H9 (cell line): ENCODE measurements around the gene XAF1. TPM values are rescaled to one million over a fixed set of nuclear protein-coding genes. Genes with fewer than 3 reads are reported as not detected.

Experiments
- DNase-seq: peaks from one replicate; pipeline ENCODE4 v3.0.0-alpha.2; 2017
- H2AFZ ChIP-seq: one replicate; pipeline ENCODE4 v1.6.1; 2013; ENCODE audit warnings: mild to moderate bottlenecking, low read length, control low read depth, moderate library complexity
- H2AK5ac ChIP-seq: 2 replicates; pipeline ENCODE4 v1.6.1; 2013; ENCODE audit warnings: low read length, control low read depth, mixed read lengths; ENCODE audit not compliant: insufficient read length
- H2BK120ac ChIP-seq: one replicate; pipeline ENCODE4 v1.6.1; 2013; ENCODE audit warnings: low read depth, mild to moderate bottlenecking, low read length, control low read depth, inconsistent platforms; ENCODE audit not compliant: poor library complexity, severe bottlenecking
- H2BK12ac ChIP-seq: 2 replicates; pipeline ENCODE4 v1.6.1; 2013; ENCODE audit warnings: low read length, control low read depth, mixed read lengths, low read depth; ENCODE audit not compliant: insufficient read length
- H2BK15ac ChIP-seq: 2 replicates; pipeline ENCODE4 v1.6.1; 2013; ENCODE audit warnings: low read depth, low read length, control low read depth
- H2BK20ac ChIP-seq: one replicate; pipeline ENCODE4 v1.6.1; 2013; ENCODE audit warnings: low read depth, mild to moderate bottlenecking, low read length, control low read depth, inconsistent platforms; ENCODE audit not compliant: poor library complexity, severe bottlenecking
- H2BK5ac ChIP-seq: 2 replicates; pipeline ENCODE4 v1.6.1; 2013; ENCODE audit warnings: low read length, control low read depth, mixed read lengths; ENCODE audit not compliant: insufficient read length
- H3K14ac ChIP-seq: 2 replicates; pipeline ENCODE4 v1.6.1; 2013; ENCODE audit warnings: low read length, control low read depth; ENCODE audit not compliant: insufficient read depth
- H3K18ac ChIP-seq: 2 replicates; pipeline ENCODE4 v1.6.1; 2013; ENCODE audit warnings: low read depth, mild to moderate bottlenecking, mixed read lengths, low read length, control low read depth; ENCODE audit not compliant: insufficient read length
- H3K23ac ChIP-seq: 2 replicates; pipeline ENCODE4 v1.6.1; 2013; ENCODE audit warnings: low read length, control low read depth, mixed read lengths, low read depth; ENCODE audit not compliant: insufficient read length
- H3K23me2 ChIP-seq: 2 replicates; pipeline ENCODE4 v1.6.1; 2013; ENCODE audit warnings: low read depth, mild to moderate bottlenecking, mixed read lengths, low read length, control low read depth; ENCODE audit not compliant: insufficient read length, poor library complexity, severe bottlenecking
- H3K27ac ChIP-seq: 2 replicates; pipeline ENCODE4 v1.5.1; 2013; ENCODE audit warnings: low read length, control low read depth, mixed read lengths, low read depth; ENCODE audit not compliant: insufficient read length
- H3K27me3 ChIP-seq: 2 replicates; pipeline ENCODE4 v1.6.1; 2013; ENCODE audit warnings: low read length, control low read depth, inconsistent platforms; ENCODE audit not compliant: insufficient read depth
- H3K4ac ChIP-seq: 2 replicates; pipeline ENCODE4 v1.6.1; 2013; ENCODE audit warnings: low read depth, mild to moderate bottlenecking, control low read depth, inconsistent platforms, low read length, moderate library complexity
- H3K4me1 ChIP-seq: 2 replicates; pipeline ENCODE4 v1.6.1; 2013; ENCODE audit warnings: low read length, control low read depth, inconsistent platforms; ENCODE audit not compliant: insufficient read depth
- H3K4me2 ChIP-seq: 2 replicates; pipeline ENCODE4 v1.6.1; 2013; ENCODE audit warnings: low read length, control low read depth, mixed read lengths; ENCODE audit not compliant: insufficient read length, insufficient read depth
- H3K56ac ChIP-seq: 2 replicates; pipeline ENCODE4 v1.6.1; 2013; ENCODE audit warnings: low read depth, mild to moderate bottlenecking, mixed read lengths, low read length, control low read depth; ENCODE audit not compliant: insufficient read length
- H3K79me1 ChIP-seq: 2 replicates; pipeline ENCODE4 v1.6.1; 2013; ENCODE audit warnings: low read depth, mild to moderate bottlenecking, moderate library complexity, low read length, control low read depth, inconsistent platforms; ENCODE audit not compliant: insufficient read depth, poor library complexity, severe bottlenecking
- H3K79me2 ChIP-seq: 2 replicates; pipeline ENCODE4 v1.6.1; 2013; ENCODE audit warnings: low read length, control low read depth, inconsistent platforms; ENCODE audit not compliant: insufficient read depth
- H3K9ac ChIP-seq: 2 replicates; pipeline ENCODE4 v1.6.1; 2013; ENCODE audit warnings: low read length, control low read depth, mixed read lengths; ENCODE audit not compliant: insufficient read length; ENCODE audit errors: extremely low read depth
- H3K9me3 ChIP-seq: one replicate; pipeline ENCODE4 v1.6.1; 2013; ENCODE audit warnings: low read depth, low read length, inconsistent platforms; ENCODE audit not compliant: control insufficient read depth
- H3T11ph ChIP-seq: one replicate; pipeline ENCODE4 v1.6.1; 2013; ENCODE audit warnings: mild to moderate bottlenecking, low read length, control low read depth, inconsistent platforms
- H4K20me1 ChIP-seq: one replicate; pipeline ENCODE4 v1.6.1; 2013; ENCODE audit not compliant: control insufficient read depth, insufficient read length, insufficient read depth
- H4K5ac ChIP-seq: 2 replicates; pipeline ENCODE4 v1.6.1; 2013; ENCODE audit warnings: low read depth, mild to moderate bottlenecking, mixed read lengths, low read length, control low read depth; ENCODE audit not compliant: insufficient read length
- H4K8ac ChIP-seq: replicated peaks from 2 replicates; pipeline ENCODE4 v1.6.1; 2013; ENCODE audit warnings: low read length, control low read depth, mixed read lengths, low read depth; ENCODE audit not compliant: insufficient read length
- H4K91ac ChIP-seq: 2 replicates; pipeline ENCODE4 v1.6.1; 2013; ENCODE audit warnings: low read depth, mild to moderate bottlenecking, moderate library complexity, mixed read lengths, low read length, control low read depth; ENCODE audit not compliant: insufficient read length
- H3K27ac Mint-ChIP-seq, 3 experiments: 2 replicates in 2 of 3; 3 replicates in 1 of 3; pipeline ENCODE4 v1.8.0; 2020 to 2021; ENCODE audit warnings: mixed read lengths in 3 of 3, mild to moderate bottlenecking in 1 of 3, moderate library complexity in 1 of 3
- H3K27me3 Mint-ChIP-seq: 2 replicates; pipeline ENCODE4 v1.8.0; 2021; ENCODE audit warnings: low read depth, mild to moderate bottlenecking, moderate library complexity, mixed read lengths
- H3K36me3 Mint-ChIP-seq, 3 experiments: 2 replicates in 2 of 3; 3 replicates in 1 of 3; pipeline ENCODE4 v1.8.0; 2020 to 2021; ENCODE audit warnings: low read depth in 3 of 3, mixed read lengths in 3 of 3; ENCODE audit not compliant: insufficient read depth in 1 of 3
- H3K4me1 Mint-ChIP-seq, 2 experiments: 2 replicates each; pipeline ENCODE4 v1.8.0; 2020; ENCODE audit warnings: mixed read lengths in 2 of 2
- H3K4me3 Mint-ChIP-seq, 2 experiments: 2 replicates in 1 of 2; 3 replicates in 1 of 2; pipeline ENCODE4 v1.8.0; 2020 to 2021; ENCODE audit warnings: mild to moderate bottlenecking in 2 of 2, mixed read lengths in 2 of 2, moderate library complexity in 1 of 2
- H3K9me3 Mint-ChIP-seq, 2 experiments: 2 replicates in 1 of 2; 3 replicates in 1 of 2; pipeline ENCODE4 v1.8.0; 2020; ENCODE audit warnings: mild to moderate bottlenecking in 2 of 2, mixed read lengths in 2 of 2, moderate library complexity in 1 of 2
- CTCF ChIP-seq: fragments of 200-600 bp; sonication (generic); conservative IDR thresholded peaks from 3 replicates; pipeline ENCODE4 v1.8.0; 2021; ENCODE audit warnings: antibody characterized with exemption, mild to moderate bottlenecking
- WGBS: extraction: QIAGEN DNeasy Blood & Tissue Kit; methylation state at CpG from one replicate; pipeline ENCODE4 v1.1.7; 2013; ENCODE audit warnings: missing lambda C conversion rate, low lambda C conversion rate, mixed read lengths; ENCODE audit not compliant: insufficient read length; ENCODE audit errors: extremely low coverage; 5-methylcytosine and 5-hydroxymethylcytosine counted together
- total RNA-seq: library from RNA; stranded (reverse); gene quantifications from 2 replicates; pipeline ENCODE4 v1.2.1, GENCODE V29; 2021

The XAF1 gene
- total RNA-seq, 1 experiment from 2014 or later = not detected

GRCh38 chr17:6796017-6796886 lies 40.4 kb downstream of the XAF1 start:
- H2BK120ac ChIP-seq = no peak overlapping the region
- no peaks in the 10 kb centered on the region for H3K36me3 Mint-ChIP-seq
- H3K27ac ChIP-seq = no peak overlapping the region
- H3K14ac ChIP-seq = no peak overlapping the region
- no peak for TF ChIP-seq CTCF
- no peaks in the 10 kb centered on the region for H3K79me1 ChIP-seq
- peaks cover 18 to 20% of the 10 kb centered on the region in 2 experiments for H3K4me1 Mint-ChIP-seq
- H4K5ac ChIP-seq = no peak overlapping the region
- no peak overlapping the region for H3K18ac ChIP-seq
- H3K27ac Mint-ChIP-seq = no peak overlapping the region
- no peak overlapping the region for H4K8ac ChIP-seq
- H3K27me3 Mint-ChIP-seq = peaks cover 25% of the 10 kb centered on the region
- H3K4ac ChIP-seq = no peak overlapping the region
- H2BK5ac ChIP-seq = no peak overlapping the region
- no peaks in the 10 kb centered on the region for H3K9me3 ChIP-seq
- no peak overlapping the region for H3K9ac ChIP-seq
- no peak overlapping the region for H2BK15ac ChIP-seq
- no peaks in the 10 kb centered on the region for H4K20me1 ChIP-seq
- H4K91ac ChIP-seq = no peak overlapping the region
- no peaks in the 10 kb centered on the region for H3K9me3 Mint-ChIP-seq
- H2AFZ ChIP-seq = no peak overlapping the region
- no peak overlapping the region for H3K4me2 ChIP-seq
- no peak overlapping the region for H3K23ac ChIP-seq
- H3K56ac ChIP-seq = no peak overlapping the region
- no peak overlapping the region for H2AK5ac ChIP-seq
- no peak overlapping the region for H3T11ph ChIP-seq
- H2BK12ac ChIP-seq = no peak overlapping the region
- H3K4me1 ChIP-seq = no peaks in the 10 kb centered on the region
- H3K27me3 ChIP-seq = no peaks in the 10 kb centered on the region
- DNase-seq = no peak
- H3K23me2 ChIP-seq = no peaks in the 10 kb centered on the region
- no peaks in the 10 kb centered on the region for H3K79me2 ChIP-seq
- H3K4me3 Mint-ChIP-seq = no peak overlapping the region
- no CpG with 5 or more reads among the region's 10 CpGs for WGBS
- H2BK20ac ChIP-seq = no peak overlapping the region
